Left ventricle myocardium inferior (tissue), 1 donor: ENCODE measurements around the gene PDGFC. TPM values are rescaled to one million over a fixed set of nuclear protein-coding genes. Genes with fewer than 3 reads are reported as not detected.
A peak's percentile ranks its signal among the peaks of the same experiment; 100 is the strongest.

Source experiments
- DNase-seq: peaks from one replicate; pipeline ENCODE4 v3.0.0-alpha.2; 2020
- H3K27ac ChIP-seq: fragments of 200-600 bp; replicated peaks from 2 replicates; pipeline ENCODE4 v1.8.0; 2021
- H3K27me3 ChIP-seq: fragments of 200-600 bp; 2 replicates; pipeline ENCODE4 v1.8.0; 2021; ENCODE audit warnings: low read depth
- H3K36me3 ChIP-seq: fragments of 200-600 bp; 2 replicates; pipeline ENCODE4 v1.8.0; 2021
- H3K4me1 ChIP-seq: fragments of 200-600 bp; 2 replicates; pipeline ENCODE4 v1.8.0; 2021
- H3K4me3 ChIP-seq: fragments of 200-600 bp; 2 replicates; pipeline ENCODE4 v1.8.0; 2021; ENCODE audit warnings: mild to moderate bottlenecking, moderate library complexity
- H3K9me3 ChIP-seq: fragments of 200-600 bp; replicated peaks from 2 replicates; pipeline ENCODE4 v1.8.0; 2021
- CTCF ChIP-seq: fragments of 200-600 bp; IDR thresholded peaks from 2 replicates; pipeline ENCODE4 v1.8.0; 2021; ENCODE audit warnings: antibody characterized with exemption, mild to moderate bottlenecking, borderline replicate concordance
- intact Hi-C: fragments of 100-400 bp; cut with micrococcal nuclease; formaldehyde crosslinking; loops from one replicate; pipeline ENCODE4 v1.11.0; 2022
- total RNA-seq: library from RNA; stranded (reverse); fragmentation: NEBNext Ultra II Directional; extraction: Animal tissue kit (Norgen Biotek cat#: 25700); gene quantifications from one replicate; pipeline ENCODE4 v1.2.1, GENCODE V29; 2021
- donor health status: DM: no; HTN: yes; CAD: no; lungs with severe emphysema.

The PDGFC gene
- total RNA-seq, 1 donor from 2014 or later: 12.9 TPM

- intact Hi-C loops: no loop called here
- no peaks in the 10 kb centered on the region for H3K27me3 ChIP-seq
- no peak overlapping the region for H3K4me3 ChIP-seq
- no peaks in the 10 kb centered on the region for H3K36me3 ChIP-seq
- H3K9me3 ChIP-seq: no peaks in the 10 kb centered on the region
- no peak for TF ChIP-seq CTCF
- DNase-seq: no peak
- no peak overlapping the region for H3K27ac ChIP-seq
- H3K4me1 ChIP-seq: peaks cover 11% of the 10 kb centered on the region
Observed at GRCh38 chr4:156894234-156894633, 77.4 kb downstream of the PDGFC start.

- no peak for DNase-seq
- Histone ChIP-seq H3K9me3 (no peaks in the 10 kb centered on the region), H3K4me3 (no peak overlapping the region), H3K36me3 (no peaks in the 10 kb centered on the region), H3K4me1 (peaks cover 11% of the 10 kb centered on the region), H3K27ac (no peak overlapping the region), H3K27me3 (no peaks in the 10 kb centered on the region)
- TF ChIP-seq CTCF: no peak
- intact Hi-C loops: no loop called here
Observed at GRCh38 chr4:156892805-156893204, 78.8 kb downstream of the PDGFC start.

DNA sequence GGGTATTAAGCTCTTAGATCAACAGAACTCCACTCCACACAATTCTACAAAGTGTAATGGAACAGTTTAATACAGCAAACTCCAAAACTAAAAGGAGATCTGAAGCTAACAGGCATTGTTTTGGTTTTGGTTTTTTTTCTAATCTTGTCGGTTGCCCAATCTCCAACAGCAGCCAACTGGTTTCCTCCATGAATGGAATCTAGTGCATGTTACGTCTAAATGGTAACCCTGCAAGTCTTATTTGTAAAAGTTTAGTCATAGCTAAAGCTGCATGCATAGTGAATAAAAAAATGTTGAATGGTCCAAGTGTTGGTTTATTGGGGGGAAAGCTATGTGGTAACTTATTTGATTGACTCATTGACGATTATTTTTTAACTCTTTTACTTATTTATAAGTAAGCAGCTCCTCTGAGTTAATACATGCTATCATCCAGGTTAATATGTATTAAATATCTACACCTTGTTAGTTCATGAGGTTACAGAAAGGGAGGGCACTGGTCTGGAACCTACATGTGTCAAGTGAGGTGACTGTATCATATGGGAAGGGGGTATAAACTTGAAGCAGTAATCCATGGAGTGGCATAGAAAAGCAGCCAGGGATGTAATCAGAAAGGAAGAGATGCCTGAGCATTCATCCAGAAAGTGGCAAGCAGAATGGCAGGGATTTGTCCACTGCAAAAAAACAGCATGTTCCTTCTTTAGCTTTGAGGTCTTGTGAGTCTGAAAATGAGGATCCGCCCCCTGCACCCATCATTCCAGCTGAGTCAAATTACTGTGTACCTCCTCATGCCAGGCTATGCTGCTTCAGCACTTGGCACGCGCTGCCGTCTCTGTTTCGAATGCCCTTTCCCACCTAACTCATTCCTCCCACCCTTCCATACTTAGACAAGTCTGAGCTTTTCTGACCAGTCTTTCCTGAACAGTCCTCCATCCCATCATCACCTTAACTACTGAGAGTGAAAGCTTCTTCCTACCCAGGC lies 81.7 kb downstream of the PDGFC start:
- no peak overlapping the region for H3K4me3 ChIP-seq
- H3K4me1 ChIP-seq: peaks cover 11% of the 10 kb centered on the region
- no peaks in the 10 kb centered on the region for H3K36me3 ChIP-seq
- no peaks in the 10 kb centered on the region for H3K9me3 ChIP-seq
- no peak overlapping the region for H3K27ac ChIP-seq
- TF ChIP-seq CTCF: no peak
- intact Hi-C loops: no loop called here
- DNase-seq: peak; percentile 37
- H3K27me3 ChIP-seq: no peaks in the 10 kb centered on the region

DNA sequence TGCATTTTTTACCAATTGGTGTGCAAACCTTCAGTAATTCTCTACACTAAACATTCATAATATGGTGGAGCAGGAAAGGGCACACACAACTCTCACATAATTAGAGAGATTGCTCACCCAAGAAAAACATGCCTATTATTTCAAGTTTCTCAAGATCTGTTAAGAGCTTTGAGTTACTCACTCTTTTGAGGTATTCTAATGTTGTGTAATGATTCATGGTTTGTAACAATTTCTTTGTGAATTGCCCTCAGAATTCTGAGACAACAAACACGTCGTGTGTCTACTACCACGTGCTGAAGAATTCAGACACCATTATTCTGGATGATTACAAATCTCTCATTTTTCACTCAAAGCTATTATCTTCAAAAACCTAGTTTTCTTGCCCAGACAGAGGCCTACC lies 82.8 kb downstream of the PDGFC start:
- no peaks in the 10 kb centered on the region for H3K9me3 ChIP-seq
- peaks cover 11% of the 10 kb centered on the region for H3K4me1 ChIP-seq
- H3K36me3 ChIP-seq: no peaks in the 10 kb centered on the region
- no peak overlapping the region for H3K4me3 ChIP-seq
- DNase-seq: no peak
- intact Hi-C loops: no loop called here
- H3K27ac ChIP-seq: no peak overlapping the region
- no peak for TF ChIP-seq CTCF
- H3K27me3 ChIP-seq: no peaks in the 10 kb centered on the region

- peaks cover 8% of the 10 kb centered on the region for H3K4me1 ChIP-seq
- no peak for TF ChIP-seq CTCF
- H3K27ac ChIP-seq: no peak overlapping the region
- no peaks in the 10 kb centered on the region for H3K36me3 ChIP-seq
- no peak for DNase-seq
- no peaks in the 10 kb centered on the region for H3K9me3 ChIP-seq
- intact Hi-C loops: no loop called here
- no peak overlapping the region for H3K4me3 ChIP-seq
- no peaks in the 10 kb centered on the region for H3K27me3 ChIP-seq
Observed at GRCh38 chr4:156886481-156886880, 85.1 kb downstream of the PDGFC start.
